IPS DF 6.9 (cell line): Measurements from ENCODE around the gene PTGDR2.

Experiments used
- DNase-seq: peaks from one replicate; pipeline ENCODE4 v3.0.0-alpha.2; 2013; ENCODE audit warnings: low read depth, low spot score
- H3K27ac ChIP-seq: one replicate; pipeline ENCODE4 v1.5.1; 2013; ENCODE audit warnings: low read length, control low read depth
- H3K27me3 ChIP-seq: 2 replicates; pipeline ENCODE4 v1.6.1; 2013; ENCODE audit warnings: mild to moderate bottlenecking, low read length; ENCODE audit not compliant: control insufficient read depth, insufficient read depth
- H3K36me3 ChIP-seq: 2 replicates; pipeline ENCODE4 v1.6.1; 2013; ENCODE audit warnings: low read length; ENCODE audit not compliant: control insufficient read depth, insufficient read depth
- H3K4me1 ChIP-seq: 2 replicates; pipeline ENCODE4 v1.6.1; 2013; ENCODE audit warnings: low read length; ENCODE audit not compliant: control insufficient read depth, insufficient read depth
- H3K4me3 ChIP-seq: 2 replicates; pipeline ENCODE4 v1.5.1; 2013; ENCODE audit warnings: mild to moderate bottlenecking, low read length
- H3K9me3 ChIP-seq: 2 replicates; pipeline ENCODE4 v1.6.1; 2013; ENCODE audit warnings: low read length, inconsistent platforms; ENCODE audit not compliant: control insufficient read depth, insufficient read depth
- WGBS: extraction: QIAGEN DNeasy Blood & Tissue Kit; methylation state at CpG from one replicate; pipeline ENCODE4 v1.1.7; 2013; ENCODE audit warnings: mixed read lengths, missing lambda C conversion rate; ENCODE audit not compliant: insufficient read length, insufficient coverage; 5-methylcytosine and 5-hydroxymethylcytosine counted together

PTGDR2 gene

DNA sequence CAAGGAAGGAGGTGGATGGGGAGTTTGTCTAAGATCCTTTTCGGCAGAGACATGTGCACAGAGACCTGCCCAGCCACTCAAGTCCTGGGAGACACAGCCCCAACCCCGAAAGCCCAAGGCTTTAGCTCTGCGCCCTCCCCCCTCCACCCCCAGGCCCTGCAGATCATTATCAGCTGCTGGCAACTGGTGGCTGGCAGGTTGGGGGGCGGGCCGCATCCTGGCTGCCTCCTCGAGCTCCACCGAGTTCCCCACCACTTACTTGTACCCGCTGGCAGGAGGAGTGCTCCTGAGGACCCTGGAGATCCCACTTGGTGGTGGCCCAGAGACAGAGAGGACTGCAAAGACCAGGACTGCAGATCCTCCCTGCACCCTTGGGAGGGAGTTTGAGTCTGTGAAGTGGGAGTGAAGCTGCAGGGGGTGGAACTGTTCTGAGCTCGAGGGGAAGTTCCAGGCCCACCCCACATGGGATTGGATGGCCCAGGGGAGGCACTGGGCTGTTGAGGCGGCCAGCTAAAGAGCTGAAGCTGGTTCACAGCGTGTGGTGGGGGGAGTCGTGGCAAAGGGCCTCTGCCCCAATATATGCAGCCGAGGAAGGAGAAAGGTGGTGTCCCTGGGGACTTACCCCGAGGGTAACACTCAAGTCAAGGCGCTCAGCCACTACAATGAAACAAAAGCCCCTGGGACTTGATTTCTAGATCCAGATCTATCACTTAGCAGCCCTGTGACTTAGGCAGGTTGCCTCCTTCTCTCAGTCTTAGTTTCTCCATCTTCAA is 33.7 kb downstream of the PTGDR2 start:
- Histone ChIP-seq H3K9me3 (no peaks in the 10 kb centered on the region), H3K4me3 (no peak overlapping the region), H3K36me3 (no peaks in the 10 kb centered on the region), H3K4me1 (no peaks in the 10 kb centered on the region), H3K27ac (no peak overlapping the region), H3K27me3 (no peaks in the 10 kb centered on the region)
- WGBS: no CpG with 5 or more reads among the region's 15 CpGs
- DNase-seq: no peak

DNA sequence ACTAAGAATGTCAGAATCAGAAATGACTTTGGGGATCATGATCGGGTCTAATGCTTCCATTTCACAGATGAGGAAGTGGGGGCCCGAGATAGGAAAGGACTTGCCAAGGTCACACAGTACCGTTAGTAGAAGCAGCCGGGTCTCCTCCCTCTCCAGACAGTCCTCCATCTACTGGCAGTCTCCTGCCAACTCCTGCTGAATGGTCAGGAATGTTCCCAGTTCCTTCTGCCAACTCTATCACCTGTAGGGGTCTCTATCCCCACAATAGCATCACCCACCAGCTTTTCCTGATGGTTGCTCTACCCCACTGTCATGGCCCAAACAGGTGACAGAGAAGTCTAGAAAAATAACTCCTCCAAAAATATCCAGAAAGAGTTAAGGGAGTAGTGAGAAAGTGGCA is 37.7 kb downstream of the PTGDR2 start:
- Histone ChIP-seq H3K27ac (no peak overlapping the region), H3K4me1 (no peaks in the 10 kb centered on the region), H3K9me3 (no peaks in the 10 kb centered on the region; the same call in 1 of the 2 replicates), H3K4me3 (no peak overlapping the region), H3K36me3 (no peaks in the 10 kb centered on the region), H3K27me3 (no peaks in the 10 kb centered on the region)
- DNase-seq: no peak
- WGBS: no CpG with 5 or more reads among the region's 4 CpGs

DNA sequence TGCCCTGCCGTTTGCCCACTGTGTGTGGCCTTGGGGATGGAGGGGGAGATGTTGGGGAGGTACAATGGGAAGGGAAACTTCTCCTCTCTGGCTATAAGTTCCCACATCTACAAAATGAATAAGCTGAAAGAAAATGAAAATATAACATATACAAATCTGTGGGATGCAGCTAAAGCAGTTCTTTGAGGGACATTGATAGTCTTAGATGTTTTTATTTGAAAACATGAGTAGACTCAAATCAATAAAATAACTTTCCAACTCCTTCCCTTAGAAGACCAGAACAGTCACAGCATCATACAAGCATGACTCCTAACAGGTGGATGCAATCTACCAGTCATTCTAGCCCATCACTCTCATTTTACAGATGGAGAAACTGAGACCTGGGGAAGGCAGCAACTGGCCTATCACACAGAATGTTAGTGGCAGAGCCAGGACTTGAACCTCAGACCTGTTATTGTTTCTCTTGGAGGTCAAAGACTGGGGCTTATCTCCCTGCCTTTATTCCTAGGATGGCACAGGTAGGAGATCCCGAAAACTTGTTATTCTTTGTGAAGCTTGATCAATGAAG is 39.1 kb downstream of the PTGDR2 start:
- H3K9me3 ChIP-seq: no peaks in the 10 kb centered on the region; the same call in 1 of the 2 replicates
- DNase-seq: no peak
- no peak overlapping the region for H3K4me3 ChIP-seq
- no peak overlapping the region for H3K27ac ChIP-seq
- no peaks in the 10 kb centered on the region for H3K36me3 ChIP-seq
- WGBS: no CpG with 5 or more reads among the region's 2 CpGs
- no peaks in the 10 kb centered on the region for H3K27me3 ChIP-seq
- H3K4me1 ChIP-seq: no peaks in the 10 kb centered on the region

DNA sequence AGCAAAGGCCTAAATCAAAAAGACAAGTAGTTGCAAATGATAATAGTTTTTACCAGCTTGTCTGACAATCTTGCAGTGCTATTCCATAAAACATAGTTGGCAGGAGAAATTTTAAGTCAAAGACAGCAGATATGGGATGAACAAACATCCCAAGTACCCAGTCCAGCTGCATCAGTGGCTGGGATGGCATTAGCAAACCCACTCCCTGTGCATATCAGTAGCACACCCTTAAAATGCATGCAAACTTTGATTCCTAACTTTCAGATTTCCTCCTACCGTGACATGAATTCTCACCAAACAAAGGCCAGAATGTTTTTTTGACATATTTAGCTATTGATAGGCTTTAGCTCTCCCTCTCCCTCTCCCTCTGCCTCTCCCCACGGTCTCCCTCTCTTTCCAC is 41.6 kb downstream of the PTGDR2 start:
- Histone ChIP-seq H3K27me3 (no peaks in the 10 kb centered on the region), H3K36me3 (no peaks in the 10 kb centered on the region), H3K9me3 (no peaks in the 10 kb centered on the region; the same call in 1 of the 2 replicates), H3K27ac (no peak overlapping the region), H3K4me3 (no peak overlapping the region), H3K4me1 (no peaks in the 10 kb centered on the region)
- WGBS: no CpG with 5 or more reads among the region's 2 CpGs
- DNase-seq: no peak

DNA sequence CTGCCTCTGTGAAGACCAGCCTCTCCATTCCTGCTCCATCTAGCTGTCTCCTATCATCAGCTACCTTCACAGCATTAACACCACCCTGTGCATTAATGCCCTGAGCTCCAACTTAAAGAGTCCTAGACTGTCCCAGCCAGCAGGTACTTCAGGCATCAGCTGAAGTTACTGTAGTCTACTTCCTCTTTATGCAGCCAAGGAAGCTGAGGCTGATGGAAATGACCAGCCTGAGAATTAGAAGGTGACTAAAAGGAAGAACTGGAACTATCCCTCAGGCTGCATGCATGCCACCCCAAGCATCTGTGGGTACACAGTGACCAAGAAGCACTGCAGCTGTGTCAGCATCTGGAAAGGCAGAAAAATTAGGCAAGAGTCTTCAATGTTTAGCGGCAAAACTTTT is 42.4 kb downstream of the PTGDR2 start:
- H3K27me3 ChIP-seq: no peaks in the 10 kb centered on the region
- no CpG with 5 or more reads among the region's 1 CpG for WGBS
- H3K4me3 ChIP-seq: no peak overlapping the region
- H3K27ac ChIP-seq: no peak overlapping the region
- H3K9me3 ChIP-seq: no peaks in the 10 kb centered on the region; the same call in 1 of the 2 replicates
- no peak for DNase-seq
- no peaks in the 10 kb centered on the region for H3K36me3 ChIP-seq
- H3K4me1 ChIP-seq: no peaks in the 10 kb centered on the region

DNA sequence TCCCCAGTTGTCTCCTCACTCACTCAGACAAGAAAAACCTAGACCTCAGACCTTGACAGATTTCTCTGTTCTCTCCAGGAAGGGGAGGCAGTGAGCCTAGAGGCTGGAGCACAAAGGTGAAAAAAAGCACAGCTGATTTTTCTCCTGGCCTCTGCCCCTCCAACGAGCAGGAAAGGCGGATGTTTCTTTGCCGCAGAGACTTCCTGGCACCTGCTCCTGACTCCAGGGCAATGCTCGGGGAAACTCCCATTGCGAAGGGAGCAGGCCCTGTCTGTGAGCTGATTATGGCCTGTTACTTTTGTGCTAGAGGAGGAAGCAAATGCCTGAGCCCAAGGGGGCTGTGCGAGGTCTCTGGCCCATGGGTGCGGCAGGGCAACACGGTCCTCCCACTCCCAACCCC is 45.2 kb downstream of the PTGDR2 start:
- no peak overlapping the region for H3K4me3 ChIP-seq
- no peak for DNase-seq
- H3K36me3 ChIP-seq: no peaks in the 10 kb centered on the region
- H3K27me3 ChIP-seq: no peaks in the 10 kb centered on the region
- no peaks in the 10 kb centered on the region for H3K9me3 ChIP-seq
- no CpG with 5 or more reads among the region's 8 CpGs for WGBS
- no peaks in the 10 kb centered on the region for H3K4me1 ChIP-seq
- H3K27ac ChIP-seq: no peak overlapping the region

DNA sequence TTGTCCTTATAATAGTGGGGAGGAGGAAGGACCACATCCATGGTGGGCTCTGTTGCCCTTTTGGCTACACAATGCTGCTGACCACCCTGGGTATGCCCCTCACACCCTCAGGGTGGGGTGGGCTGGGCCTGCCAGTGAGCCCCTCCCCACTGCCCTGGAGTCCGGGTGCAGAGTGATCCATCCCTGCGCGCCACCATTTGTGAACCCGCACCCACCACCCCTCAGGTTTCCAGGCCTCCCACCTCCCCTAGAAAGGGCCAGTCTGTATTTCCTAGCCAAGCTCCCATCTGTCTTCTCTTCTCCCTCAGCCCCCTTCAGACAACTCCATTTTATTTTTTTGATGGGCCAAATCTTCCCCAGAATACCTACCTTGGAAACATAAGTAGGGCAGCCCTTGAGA is 45.6 kb downstream of the PTGDR2 start:
- Histone ChIP-seq H3K27ac (no peak overlapping the region), H3K36me3 (no peaks in the 10 kb centered on the region), H3K9me3 (no peaks in the 10 kb centered on the region), H3K4me1 (no peaks in the 10 kb centered on the region), H3K27me3 (no peaks in the 10 kb centered on the region), H3K4me3 (no peak overlapping the region)
- DNase-seq: no peak
- WGBS: no CpG with 5 or more reads among the region's 4 CpGs

DNA sequence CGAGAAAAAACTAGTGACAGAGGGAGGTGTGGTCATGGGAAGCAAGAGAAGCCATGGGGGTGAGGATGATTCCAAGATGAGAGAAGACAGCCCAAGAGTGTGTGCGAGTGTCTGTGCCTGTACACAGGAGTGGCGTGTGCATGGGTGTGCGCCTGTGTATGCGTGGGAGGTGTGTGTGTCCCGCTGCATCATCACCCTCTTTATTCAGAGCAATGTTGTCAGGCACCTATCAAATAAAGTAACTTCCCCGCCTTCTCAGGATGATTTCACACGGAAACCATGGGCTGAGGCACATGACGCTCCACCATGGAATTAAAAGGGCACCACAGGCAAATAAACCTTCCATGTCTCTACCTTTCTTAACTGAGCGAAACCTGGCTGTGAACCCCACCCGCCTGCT is 46.1 kb downstream of the PTGDR2 start:
- H3K9me3 ChIP-seq: no peaks in the 10 kb centered on the region
- no peak for DNase-seq
- no peak overlapping the region for H3K27ac ChIP-seq
- H3K36me3 ChIP-seq: no peaks in the 10 kb centered on the region
- no peaks in the 10 kb centered on the region for H3K4me1 ChIP-seq
- WGBS: no CpG with 5 or more reads among the region's 11 CpGs
- no peak overlapping the region for H3K4me3 ChIP-seq
- H3K27me3 ChIP-seq: no peaks in the 10 kb centered on the region

DNA sequence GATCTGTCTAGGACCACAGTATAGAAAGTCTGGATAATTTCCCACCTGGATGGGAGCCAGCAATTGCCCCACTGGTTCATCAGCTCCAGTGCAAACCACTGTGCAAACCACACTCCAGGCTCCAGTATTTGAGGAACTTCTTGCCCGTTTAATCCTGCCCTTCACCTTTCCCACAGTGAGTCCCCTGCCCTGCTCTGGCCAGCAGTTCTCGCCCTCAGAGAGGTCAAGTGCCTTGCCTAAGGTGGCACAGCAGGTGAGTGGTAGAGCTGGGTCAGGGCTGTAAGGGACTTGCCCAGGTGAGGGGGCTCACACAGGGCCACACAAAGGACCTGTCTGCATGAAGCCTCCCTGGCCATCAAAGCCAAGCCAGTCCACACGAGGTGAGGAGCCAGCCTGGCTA is 46.5 kb downstream of the PTGDR2 start:
- Histone ChIP-seq H3K27me3 (no peaks in the 10 kb centered on the region), H3K4me1 (no peaks in the 10 kb centered on the region), H3K9me3 (no peaks in the 10 kb centered on the region), H3K4me3 (no peak overlapping the region), H3K27ac (no peak overlapping the region), H3K36me3 (no peaks in the 10 kb centered on the region)
- DNase-seq: no peak
- no CpG with 5 or more reads among the region's 3 CpGs for WGBS

DNA sequence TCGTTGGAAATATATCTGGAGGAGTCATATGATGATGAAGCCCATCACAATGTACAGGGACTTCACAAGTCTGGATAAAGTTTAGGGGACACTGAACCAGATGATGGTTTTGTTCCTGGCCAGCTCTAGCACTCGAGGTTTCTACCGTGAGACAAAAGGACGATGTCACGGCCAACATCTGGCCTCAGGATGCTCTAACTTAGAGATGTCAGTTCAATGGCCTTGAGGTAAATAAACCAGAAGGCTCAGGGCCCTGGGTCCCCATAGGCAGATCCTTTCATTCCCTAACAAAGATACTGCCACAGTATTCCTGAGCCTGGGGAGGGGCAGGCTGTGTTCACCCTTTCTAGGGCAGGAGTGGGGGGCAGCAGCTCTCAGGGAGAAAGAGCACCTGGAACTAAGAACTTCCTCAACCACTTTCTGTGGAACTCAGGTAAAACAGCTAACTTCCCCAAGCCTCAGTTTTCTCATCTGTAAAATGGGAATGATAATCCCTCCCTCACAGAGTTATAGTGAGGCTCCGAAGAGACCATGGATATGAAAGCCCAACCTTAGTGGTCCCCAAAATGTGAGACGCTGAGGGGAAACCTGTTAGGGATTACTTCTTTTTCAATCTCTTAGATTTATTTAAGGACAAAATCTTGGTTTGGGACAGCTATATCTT is 52.3 kb downstream of the PTGDR2 start:
- Histone ChIP-seq H3K9me3 (no peaks in the 10 kb centered on the region), H3K4me3 (no peak overlapping the region), H3K4me1 (no peaks in the 10 kb centered on the region), H3K36me3 (no peaks in the 10 kb centered on the region), H3K27me3 (no peaks in the 10 kb centered on the region), H3K27ac (no peak overlapping the region)
- WGBS: no CpG with 5 or more reads among the region's 7 CpGs
- no peak for DNase-seq
